PC-3 (cell line): ENCODE measurements around the gene STARD5.

Experiments used
- EZH2 ChIP-seq: fragments of 300-600 bp; sonication (generic); IDR thresholded peaks from one replicate; pipeline ENCODE4 v1.6.1; 2017; ENCODE audit warnings: antibody characterized with exemption, mild to moderate bottlenecking, low read length; ENCODE audit not compliant: unreplicated experiment
- EZH2phosphoT487 ChIP-seq: fragments of 300-600 bp; sonication (generic); IDR thresholded peaks from 2 replicates; pipeline ENCODE4 v1.6.1; 2018; ENCODE audit warnings: mild to moderate bottlenecking, antibody characterized with exemption, low read length, borderline replicate concordance
- TF ChIP-seq, protein P1 (sequence below): fragments of 300-600 bp; sonication (generic); conservative IDR thresholded peaks from 2 replicates; pipeline ENCODE4 v1.5.1; 2017; ENCODE audit warnings: antibody characterized with exemption, low read depth, mild to moderate bottlenecking, low read length

DNA sequence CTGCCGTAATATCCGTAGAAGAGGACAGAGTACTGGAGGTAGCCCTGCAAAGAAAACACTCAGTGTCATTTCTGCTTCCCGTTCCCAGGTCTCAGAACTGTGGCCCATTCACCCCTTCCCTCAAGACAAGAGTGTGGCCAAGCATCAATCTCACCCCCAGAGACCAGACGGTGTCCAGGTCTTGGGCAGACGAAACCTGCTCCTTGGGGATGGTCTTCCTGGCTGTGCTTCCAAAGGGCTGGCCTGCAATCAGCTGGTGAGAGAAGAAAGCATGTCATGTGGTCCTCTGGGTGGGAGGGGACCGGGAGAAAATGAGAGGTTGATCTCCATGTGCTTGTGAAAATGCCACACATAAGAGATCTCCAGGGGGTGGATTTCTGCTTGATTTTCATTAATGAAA lies 34.3 kb upstream of the STARD5 start:
- TF ChIP-seq EZH2 (no peak), EZH2phosphoT487 (no peak)
- TF ChIP-seq, protein P1, sequence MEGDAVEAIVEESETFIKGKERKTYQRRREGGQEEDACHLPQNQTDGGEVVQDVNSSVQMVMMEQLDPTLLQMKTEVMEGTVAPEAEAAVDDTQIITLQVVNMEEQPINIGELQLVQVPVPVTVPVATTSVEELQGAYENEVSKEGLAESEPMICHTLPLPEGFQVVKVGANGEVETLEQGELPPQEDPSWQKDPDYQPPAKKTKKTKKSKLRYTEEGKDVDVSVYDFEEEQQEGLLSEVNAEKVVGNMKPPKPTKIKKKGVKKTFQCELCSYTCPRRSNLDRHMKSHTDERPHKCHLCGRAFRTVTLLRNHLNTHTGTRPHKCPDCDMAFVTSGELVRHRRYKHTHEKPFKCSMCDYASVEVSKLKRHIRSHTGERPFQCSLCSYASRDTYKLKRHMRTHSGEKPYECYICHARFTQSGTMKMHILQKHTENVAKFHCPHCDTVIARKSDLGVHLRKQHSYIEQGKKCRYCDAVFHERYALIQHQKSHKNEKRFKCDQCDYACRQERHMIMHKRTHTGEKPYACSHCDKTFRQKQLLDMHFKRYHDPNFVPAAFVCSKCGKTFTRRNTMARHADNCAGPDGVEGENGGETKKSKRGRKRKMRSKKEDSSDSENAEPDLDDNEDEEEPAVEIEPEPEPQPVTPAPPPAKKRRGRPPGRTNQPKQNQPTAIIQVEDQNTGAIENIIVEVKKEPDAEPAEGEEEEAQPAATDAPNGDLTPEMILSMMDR, result no peak
